Left colon (tissue), 2 donors: ENCODE data around the gene MRGPRX2. TPM values are rescaled to one million over a fixed set of nuclear protein-coding genes. Genes with fewer than 3 reads are reported as not detected.
A peak's percentile ranks its signal among the peaks of the same experiment; 100 is the strongest.

Experiments used
- ATAC-seq: fragments of 200-7000 bp; cut with Tn5 transposase; one replicate; pipeline ENCODE4 v1.9.1; 2020; ENCODE audit warnings: mild to moderate bottlenecking, moderate library complexity
- DNase-seq, 2 donors: peaks; one replicate each; pipeline ENCODE4 v3.0.0-alpha.2; 2020
- intact Hi-C, 2 donors: fragments of 100-400 bp; cut with DNase I in 1 of 2; cut with micrococcal nuclease in 1 of 2; formaldehyde crosslinking; loops; one replicate each; pipeline versions ENCODE4 v1.11.2 to v1.14.0; 2022; cut with DNase I, micrococcal nuclease
- total RNA-seq, 2 donors: library from RNA; stranded (reverse); fragmentation: NEBNext Ultra II Directional; extraction: Animal tissue kit (Norgen Biotek cat#: 25700); gene quantifications; one replicate each; pipeline ENCODE4 v1.2.1, GENCODE V29; 2021
- donor health status: DM: no; HTN: no; CAD: no.
- donor health status: DM: yes; HTN: yes; CAD: no.

The MRGPRX2 gene
- total RNA-seq, 2 donors from 2014 or later = 0.11 TPM; not detected in 1

GRCh38 chr11:19079643-19080440, 19.3 kb upstream of the MRGPRX2 start:
- intact Hi-C loops = loop anchor here in 1 of 2 donors (10.0 kb wide), 1 partner anchor 665 kb away; no protein-coding TSS in a partner anchor
- ATAC-seq (peak; percentile 47), DNase-seq (no peak)

GRCh38 chr11:19077965-19078364, 17.4 kb upstream of the MRGPRX2 start:
- intact Hi-C loops = loop anchor here in 1 of 2 donors (10.0 kb wide), 1 partner anchor 667 kb away; no protein-coding TSS in a partner anchor
- ATAC-seq (no peak), DNase-seq (no peak)

- ATAC-seq (peak; percentile 23), DNase-seq (peak in 1 of 2 donors; percentile 62)
- intact Hi-C loops = loop anchor here in 1 of 2 donors (10.0 kb wide), 1 partner anchor 668 kb away; no protein-coding TSS in a partner anchor
Measured at GRCh38 chr11:19076744-19077589, 16.4 kb upstream of the MRGPRX2 start.

- no peak for DNase-seq
- intact Hi-C loops = loop anchor here in 1 of 2 donors (10.0 kb wide), 1 partner anchor 669 kb away; no protein-coding TSS in a partner anchor
- ATAC-seq = no peak
Measured at GRCh38 chr11:19075636-19076035, 15.1 kb upstream of the MRGPRX2 start.

- ATAC-seq (peak; percentile 8), DNase-seq (no peak)
- intact Hi-C loops = loop anchor here in 1 of 2 donors (5.0 to 10.0 kb wide), 2 partner anchors 479 to 671 kb away; no protein-coding TSS in a partner anchor
Measured at GRCh38 chr11:19073454-19074415, 13.2 kb upstream of the MRGPRX2 start.

- peak; percentile 91 for ATAC-seq
- DNase-seq = peak; percentile 82 to 87
- intact Hi-C loops = loop anchor here in 1 of 2 donors (5.0 to 10.0 kb wide), 2 partner anchors 480 to 672 kb away; no protein-coding TSS in a partner anchor
Measured at GRCh38 chr11:19072464-19072863, 11.9 kb upstream of the MRGPRX2 start.

- peak; percentile 70 for ATAC-seq
- intact Hi-C loops = loop anchor here in 1 of 2 donors (5.0 to 10.0 kb wide), 2 partner anchors 481 to 674 kb away; no protein-coding TSS in a partner anchor
- peak; percentile 70 to 76 for DNase-seq
Measured at GRCh38 chr11:19071255-19071654, 10.7 kb upstream of the MRGPRX2 start.

GRCh38 chr11:19059833-19060232, 684 bp downstream of the MRGPRX2 start:
- DNase-seq (no peak), ATAC-seq (no peak)
- intact Hi-C loops = no loop called here

GRCh38 chr11:19055905-19056304, 4.6 kb downstream of the MRGPRX2 start:
- intact Hi-C loops = no loop called here
- ATAC-seq (no peak), DNase-seq (no peak)

- ATAC-seq (no peak), DNase-seq (no peak)
- intact Hi-C loops = no loop called here
Measured at GRCh38 chr11:19055016-19055415, 5.5 kb downstream of the MRGPRX2 start.

- DNase-seq (no peak), ATAC-seq (no peak)
- intact Hi-C loops = no loop called here
Measured at GRCh38 chr11:19053909-19054308, 6.6 kb downstream of the MRGPRX2 start.

GRCh38 chr11:19050281-19050680, 10.2 kb downstream of the MRGPRX2 start:
- DNase-seq (no peak), ATAC-seq (no peak)
- intact Hi-C loops = no loop called here

- ATAC-seq = no peak
- DNase-seq = no peak
- intact Hi-C loops = no loop called here
Measured at GRCh38 chr11:19049351-19049750, 11.2 kb downstream of the MRGPRX2 start.

GRCh38 chr11:19040051-19040450, 20.5 kb downstream of the MRGPRX2 start:
- no peak for ATAC-seq
- intact Hi-C loops = no loop called here
- no peak for DNase-seq

GRCh38 chr11:19039409-19039808, 21.1 kb downstream of the MRGPRX2 start:
- intact Hi-C loops = no loop called here
- DNase-seq (no peak), ATAC-seq (no peak)

GRCh38 chr11:19032990-19033389, 27.5 kb downstream of the MRGPRX2 start:
- ATAC-seq (no peak), DNase-seq (no peak)
- intact Hi-C loops = no loop called here

GRCh38 chr11:19027829-19028595, 32.5 kb downstream of the MRGPRX2 start:
- DNase-seq (no peak), ATAC-seq (no peak)
- intact Hi-C loops = no loop called here
